ENCODE measurements around the gene MRPS14. TPM values are rescaled to one million over a fixed set of nuclear protein-coding genes. Genes with fewer than 3 reads are reported as not detected.
A peak's percentile ranks its signal among the peaks of the same experiment; 100 is the strongest.

The MRPS14 gene
- total RNA-seq, 1 donor, result 17.7 TPM

DNA sequence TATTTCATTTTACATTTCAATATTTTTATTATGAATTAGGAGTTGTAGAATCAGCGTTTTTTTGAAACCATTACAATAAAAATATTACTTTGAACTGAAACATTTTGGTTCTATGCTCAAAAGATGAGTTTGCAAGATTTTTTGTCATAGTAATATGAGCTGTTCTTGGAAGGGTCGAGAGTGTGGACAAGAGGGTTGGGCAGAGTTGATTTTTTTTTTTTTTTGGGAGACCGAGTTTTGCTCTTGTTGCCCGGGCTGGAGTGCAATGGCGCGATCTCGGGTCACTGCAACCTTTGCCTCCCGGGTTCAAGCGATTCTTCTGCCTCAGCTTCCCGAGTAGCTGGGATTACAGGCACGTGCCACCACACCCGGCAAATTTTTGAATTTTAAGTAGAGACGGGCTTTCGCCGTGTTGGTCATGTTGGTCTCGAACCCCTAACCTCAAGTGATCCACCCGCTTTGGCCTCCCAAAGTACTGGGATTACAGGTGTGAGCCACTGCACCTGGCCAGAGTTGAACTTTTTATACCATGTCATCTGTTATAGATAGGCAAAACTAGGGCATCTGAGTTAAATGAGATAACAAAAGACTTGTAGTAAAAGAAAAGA lies 20.2 kb downstream of the MRPS14 start:
- no peak for DNase-seq (ENCODE audit: insufficient read length, low spot score, missing footprints)
- TF ChIP-seq, protein P1, sequence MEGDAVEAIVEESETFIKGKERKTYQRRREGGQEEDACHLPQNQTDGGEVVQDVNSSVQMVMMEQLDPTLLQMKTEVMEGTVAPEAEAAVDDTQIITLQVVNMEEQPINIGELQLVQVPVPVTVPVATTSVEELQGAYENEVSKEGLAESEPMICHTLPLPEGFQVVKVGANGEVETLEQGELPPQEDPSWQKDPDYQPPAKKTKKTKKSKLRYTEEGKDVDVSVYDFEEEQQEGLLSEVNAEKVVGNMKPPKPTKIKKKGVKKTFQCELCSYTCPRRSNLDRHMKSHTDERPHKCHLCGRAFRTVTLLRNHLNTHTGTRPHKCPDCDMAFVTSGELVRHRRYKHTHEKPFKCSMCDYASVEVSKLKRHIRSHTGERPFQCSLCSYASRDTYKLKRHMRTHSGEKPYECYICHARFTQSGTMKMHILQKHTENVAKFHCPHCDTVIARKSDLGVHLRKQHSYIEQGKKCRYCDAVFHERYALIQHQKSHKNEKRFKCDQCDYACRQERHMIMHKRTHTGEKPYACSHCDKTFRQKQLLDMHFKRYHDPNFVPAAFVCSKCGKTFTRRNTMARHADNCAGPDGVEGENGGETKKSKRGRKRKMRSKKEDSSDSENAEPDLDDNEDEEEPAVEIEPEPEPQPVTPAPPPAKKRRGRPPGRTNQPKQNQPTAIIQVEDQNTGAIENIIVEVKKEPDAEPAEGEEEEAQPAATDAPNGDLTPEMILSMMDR (IDR thresholded peaks at IDR 0.05; ENCODE audit: extremely low read depth, low read depth, low read length), result no peak
- peaks cover 81% of the 10 kb centered on the region for H3K79me2 ChIP-seq (ENCODE audit: insufficient read depth, low read length)
- no peaks in the 10 kb centered on the region for H3K9me3 ChIP-seq (ENCODE audit: low read depth, low read length)
- peaks cover 12% of the 10 kb centered on the region for H3K4me1 ChIP-seq (ENCODE audit: insufficient read depth, low read length)
- peaks cover 24% of the 10 kb centered on the region for H3K36me3 ChIP-seq (ENCODE audit: insufficient read depth, low read length)
- no peak overlapping the region for H3K27ac ChIP-seq (ENCODE audit: low read depth, low read length)
- no peaks in the 10 kb centered on the region for H3K27me3 ChIP-seq (ENCODE audit: insufficient read depth, low read length)
- H3K4me3 ChIP-seq (ENCODE audit: insufficient read depth, low read length), result no peak overlapping the region
- H2AFZ ChIP-seq (ENCODE audit: low read length), result no peak overlapping the region
- peaks cover 2% of the 10 kb centered on the region for H4K20me1 ChIP-seq (ENCODE audit: insufficient read depth, low read length)
- peak overlapping the region; percentile 20 for H3K4me2 ChIP-seq (ENCODE audit: insufficient read depth, low read length)

DNA sequence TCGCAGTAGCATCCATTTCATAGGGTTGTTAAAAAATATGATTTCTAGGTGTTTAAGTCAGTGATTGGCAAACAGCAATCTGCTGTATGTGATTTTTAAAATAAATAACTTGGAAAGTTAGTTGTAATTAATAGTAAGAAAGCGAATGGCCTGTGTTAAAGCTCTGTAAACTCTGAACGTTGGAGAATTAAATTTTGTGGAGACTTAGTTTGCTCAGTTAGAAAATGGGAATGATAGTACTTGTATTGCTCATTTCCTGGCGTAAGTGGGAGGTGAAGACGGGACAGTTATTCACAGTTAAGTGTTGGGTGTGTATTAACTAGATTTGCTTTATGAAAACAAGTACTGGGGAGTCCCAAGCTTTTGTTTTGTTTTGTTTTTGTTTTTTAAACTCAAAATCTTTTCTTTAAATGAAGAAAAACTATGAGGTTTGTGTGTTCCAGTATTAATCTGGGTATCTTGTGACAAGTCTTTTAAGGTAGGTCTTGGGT lies 22.5 kb downstream of the MRPS14 start:
- peaks cover 8% of the 10 kb centered on the region for H3K36me3 ChIP-seq (ENCODE audit: insufficient read depth, low read length)
- H3K4me3 ChIP-seq (ENCODE audit: insufficient read depth, low read length), result peak overlapping the region; percentile 89
- H4K20me1 ChIP-seq (ENCODE audit: insufficient read depth, low read length), result peaks cover 2% of the 10 kb centered on the region
- peak overlapping the region; percentile 87 for H3K4me2 ChIP-seq (ENCODE audit: insufficient read depth, low read length)
- H3K4me1 ChIP-seq (ENCODE audit: insufficient read depth, low read length), result peaks cover 23% of the 10 kb centered on the region
- H3K27me3 ChIP-seq (ENCODE audit: insufficient read depth, low read length), result no peaks in the 10 kb centered on the region
- DNase-seq (ENCODE audit: insufficient read length, low spot score, missing footprints), result peak; percentile 47
- H3K79me2 ChIP-seq (ENCODE audit: insufficient read depth, low read length), result peaks cover 58% of the 10 kb centered on the region
- peak overlapping the region; percentile 67 for H3K27ac ChIP-seq (ENCODE audit: low read depth, low read length)
- H3K9me3 ChIP-seq (ENCODE audit: low read depth, low read length), result no peaks in the 10 kb centered on the region
- TF ChIP-seq, protein P1 (IDR thresholded peaks at IDR 0.05; ENCODE audit: extremely low read depth, low read depth, low read length), result no peak
- peak overlapping the region; percentile 81 for H2AFZ ChIP-seq (ENCODE audit: low read length)

DNA sequence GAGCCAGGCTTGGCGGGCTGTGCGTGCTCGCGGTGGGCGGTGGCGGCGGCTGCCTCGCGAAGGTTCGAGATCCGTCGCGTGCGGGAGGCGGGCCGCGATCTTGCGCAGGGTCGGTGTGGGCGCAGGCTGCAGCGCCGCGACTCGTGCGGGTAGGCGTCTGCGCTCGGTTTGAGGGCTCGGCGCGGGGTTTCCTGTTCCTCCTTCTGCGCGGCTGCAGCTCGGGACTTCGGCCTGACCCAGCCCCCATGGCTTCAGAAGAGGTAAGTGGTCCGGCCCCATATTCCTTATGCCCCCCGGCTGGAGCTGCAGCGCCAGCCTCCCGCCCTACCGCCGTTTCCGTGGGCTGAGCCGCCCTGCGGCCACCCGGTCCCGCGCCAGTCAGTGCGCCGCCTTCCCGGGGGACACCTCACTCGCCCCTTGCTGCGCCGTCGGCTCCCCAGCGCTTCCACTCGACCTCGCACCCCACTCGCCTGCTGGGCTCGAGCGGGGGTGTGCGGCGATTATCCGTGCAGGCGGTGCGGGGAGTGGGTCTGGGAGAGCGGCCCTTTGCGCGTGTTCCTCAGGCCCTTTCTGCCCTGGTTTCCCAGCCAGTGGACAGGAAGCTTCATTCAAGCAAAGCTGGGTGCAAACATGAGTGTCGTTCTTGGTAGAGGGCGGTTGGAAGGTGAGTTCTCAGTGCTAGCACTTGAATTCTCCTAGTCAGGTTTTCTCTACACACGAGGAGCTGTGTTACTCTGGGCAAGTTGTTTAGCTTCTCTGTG lies 23.1 kb downstream of the MRPS14 start, which contains the start of gene CACYBP:
TSS of gene CACYBP (plus strand) at position 12 of the 761 bp plus-strand sequence. CDS start at position 246, 234 bp downstream.
- peak within 1 kb of the TSS; percentile 98 for H3K27ac ChIP-seq (ENCODE audit: low read depth, low read length)
- H3K36me3 ChIP-seq (ENCODE audit: insufficient read depth, low read length), result peaks cover 2% of the 10 kb centered on the region
- H2AFZ ChIP-seq (ENCODE audit: low read length), result peak within 1 kb of the TSS; percentile 92
- no peaks in the 10 kb centered on the region for H3K27me3 ChIP-seq (ENCODE audit: insufficient read depth, low read length)
- TF ChIP-seq, protein P1 (IDR thresholded peaks at IDR 0.05; ENCODE audit: extremely low read depth, low read depth, low read length), result no peak
- peaks cover 2% of the 10 kb centered on the region for H4K20me1 ChIP-seq (ENCODE audit: insufficient read depth, low read length)
- H3K4me3 ChIP-seq (ENCODE audit: insufficient read depth, low read length), result peak within 1 kb of the TSS; percentile 89
- H3K79me2 ChIP-seq (ENCODE audit: insufficient read depth, low read length), result peaks cover 52% of the 10 kb centered on the region
- peaks cover 27% of the 10 kb centered on the region for H3K4me1 ChIP-seq (ENCODE audit: insufficient read depth, low read length)
- H3K9me3 ChIP-seq (ENCODE audit: low read depth, low read length), result no peaks in the 10 kb centered on the region
- peak within 1 kb of the TSS; percentile 98 for H3K4me2 ChIP-seq (ENCODE audit: insufficient read depth, low read length)
- peak; percentile 80 for DNase-seq (ENCODE audit: insufficient read length, low spot score, missing footprints)
